ENCODE results near the gene TRA2B.
A peak's percentile ranks its signal among the peaks of the same experiment; 100 is the strongest.

Gene TRA2B

DNA sequence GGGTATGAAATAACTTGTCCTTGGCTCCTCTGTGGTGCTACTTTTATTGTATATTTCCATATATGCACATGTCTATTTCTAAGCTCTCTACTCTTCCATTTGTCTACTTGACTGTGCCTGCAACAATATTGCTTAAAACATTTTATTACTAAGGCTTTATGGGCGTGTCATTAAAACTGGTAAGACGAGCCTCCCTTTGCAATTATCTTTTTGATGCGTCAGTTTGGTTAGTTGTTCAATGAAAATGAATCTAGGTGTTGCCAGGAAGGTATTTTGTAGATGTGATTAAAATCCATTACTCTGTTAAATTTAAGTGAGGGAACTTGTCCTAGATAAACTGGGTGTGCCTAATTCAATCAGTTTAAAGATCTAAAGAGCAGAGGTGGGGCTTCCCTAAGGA is 12.9 kb upstream of the TRA2B start:
- no peak for DNase-seq (ENCODE audit: low read depth in 2 of 2)

DNA sequence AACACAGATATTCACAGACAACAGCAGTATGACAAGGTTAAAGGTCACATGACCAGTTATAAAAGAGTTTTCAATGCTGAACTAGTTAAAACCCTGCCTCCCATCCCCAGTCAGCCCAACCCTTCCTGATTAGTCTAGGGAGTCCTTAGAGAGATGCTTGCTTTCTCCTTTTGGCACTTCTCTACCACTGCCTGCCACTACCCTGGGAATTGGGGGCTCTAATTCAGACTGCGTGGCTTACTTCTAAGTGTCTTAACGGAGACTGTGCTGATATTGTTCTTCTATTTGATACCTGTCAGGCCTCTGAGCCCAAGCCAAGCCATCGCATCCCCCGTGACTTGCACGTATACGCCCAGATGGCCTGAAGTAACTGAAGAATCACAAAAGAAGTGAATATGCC is 11.7 kb upstream of the TRA2B start:
- no peak for DNase-seq (ENCODE audit: low read depth in 2 of 2)

DNA sequence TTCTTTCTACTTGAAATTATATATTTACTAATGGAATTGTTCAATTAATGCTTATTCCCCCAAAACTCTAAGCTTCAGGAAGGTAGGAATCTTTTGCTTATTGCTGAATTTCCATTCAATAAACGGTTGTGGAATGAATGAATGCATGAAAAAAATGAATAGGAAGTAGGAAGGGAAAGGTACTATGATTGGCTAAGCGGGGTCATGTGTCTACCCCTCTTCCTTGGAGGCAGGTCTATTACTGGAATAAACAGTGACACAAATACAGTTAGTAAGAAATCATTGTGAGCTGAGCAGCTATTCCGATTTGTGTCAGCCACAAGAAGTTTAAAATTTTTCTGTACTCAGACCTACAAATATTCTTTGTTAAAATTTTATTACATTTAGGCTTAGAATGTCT is 10.5 kb upstream of the TRA2B start:
- DNase-seq (ENCODE audit: low read depth in 2 of 2), result no peak

DNA sequence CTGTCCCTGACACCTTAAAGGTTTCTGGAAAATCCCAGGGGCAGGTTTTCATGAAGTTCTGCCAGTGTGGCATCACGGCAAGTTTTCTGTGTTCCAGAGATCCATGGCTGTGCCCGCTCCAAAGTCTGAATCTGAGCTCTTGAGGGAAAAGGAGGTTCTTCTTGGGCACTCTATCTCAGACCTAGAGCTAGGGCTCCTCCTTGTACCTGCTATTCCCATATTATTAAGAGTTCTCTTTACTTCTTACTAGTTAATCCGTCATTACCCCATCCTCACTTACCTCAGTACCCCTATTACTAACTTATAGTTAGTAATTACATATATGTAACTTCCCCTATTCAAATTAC is 5.9 kb upstream of the TRA2B start:
- DNase-seq (ENCODE audit: low read depth in 2 of 2), result no peak

DNA sequence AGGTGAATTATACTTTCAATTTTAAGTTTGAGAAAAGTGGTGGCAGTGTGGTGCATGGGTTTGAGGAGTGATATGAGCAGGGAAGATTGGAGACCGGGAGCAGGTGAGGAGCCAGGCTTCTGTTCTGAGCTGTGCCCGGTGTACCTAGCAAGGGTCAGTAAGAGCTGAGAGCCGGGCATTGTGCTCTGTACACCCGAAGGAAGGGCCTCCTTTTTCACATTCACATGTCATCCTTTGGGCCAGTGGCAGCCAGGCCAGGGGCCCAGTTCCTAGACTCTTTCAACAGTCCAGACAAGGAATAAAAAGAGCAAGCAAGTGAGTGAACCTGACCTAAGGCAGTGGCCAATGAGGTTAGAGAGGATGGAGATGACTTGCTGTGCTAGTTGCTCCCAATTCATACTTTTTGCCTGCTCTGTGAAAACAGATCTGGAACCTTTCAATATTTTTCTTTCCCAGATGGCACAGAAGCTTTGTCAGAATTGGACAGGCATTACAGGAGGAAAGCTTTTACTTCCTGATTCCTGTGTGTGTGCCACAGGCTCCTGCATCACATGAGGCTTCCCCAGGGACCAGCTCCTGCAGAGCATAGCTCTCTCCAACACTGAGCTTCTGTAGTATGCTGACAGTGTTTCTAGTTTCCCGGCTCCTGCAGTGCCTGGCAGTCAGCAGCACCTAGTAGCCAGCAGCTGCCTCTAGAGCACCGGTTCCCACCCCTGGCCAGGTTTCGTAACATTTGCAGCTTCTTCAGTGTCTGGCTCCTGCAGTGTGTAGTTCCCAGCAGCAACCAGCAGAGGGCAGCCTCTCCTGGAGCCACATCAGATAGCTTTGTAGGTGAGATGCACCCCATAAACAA is 5.3 kb upstream of the TRA2B start:
- DNase-seq (ENCODE audit: low read depth in 2 of 2), result peak; percentile 67 to 68

DNA sequence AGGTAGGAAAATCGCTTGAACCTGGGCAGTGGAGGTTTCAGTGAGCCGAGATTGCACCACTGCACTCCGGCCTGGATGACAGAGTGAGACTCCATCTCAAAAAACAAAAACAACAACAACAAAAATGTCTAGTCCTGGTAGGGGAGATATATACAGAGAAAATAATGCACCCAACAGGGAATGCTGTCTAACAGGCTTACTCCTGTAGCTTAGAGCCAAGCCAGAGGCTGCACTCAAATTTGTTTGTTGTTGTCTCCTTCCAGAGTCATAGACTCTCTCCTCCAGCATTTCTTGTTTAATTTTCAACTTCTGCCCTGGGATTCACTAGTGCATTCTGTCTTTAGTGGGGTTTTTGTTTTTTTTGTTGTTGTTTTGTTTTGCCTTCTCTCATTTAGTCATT is 4.6 kb upstream of the TRA2B start:
- no peak for DNase-seq (ENCODE audit: low read depth in 2 of 2)

DNA sequence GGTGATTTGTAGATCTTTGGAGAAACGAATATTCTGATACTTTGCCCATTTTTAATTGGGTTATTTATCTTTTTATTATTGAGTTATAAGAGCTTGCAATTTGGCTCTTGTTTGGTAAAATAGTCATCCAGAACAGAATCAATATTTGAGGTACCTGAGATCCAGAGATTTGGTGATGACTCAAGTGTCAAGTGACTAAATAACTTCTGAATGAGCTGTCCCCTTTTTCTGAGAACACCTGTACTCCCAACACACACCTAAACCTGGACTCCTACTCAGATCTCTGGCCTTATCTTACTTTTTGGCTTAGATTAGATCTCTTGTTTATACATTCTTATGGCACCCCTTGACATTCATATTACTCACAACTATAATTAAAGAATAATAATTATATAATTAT is 3.1 kb upstream of the TRA2B start:
- no peak for DNase-seq (ENCODE audit: low read depth in 2 of 2)

DNA sequence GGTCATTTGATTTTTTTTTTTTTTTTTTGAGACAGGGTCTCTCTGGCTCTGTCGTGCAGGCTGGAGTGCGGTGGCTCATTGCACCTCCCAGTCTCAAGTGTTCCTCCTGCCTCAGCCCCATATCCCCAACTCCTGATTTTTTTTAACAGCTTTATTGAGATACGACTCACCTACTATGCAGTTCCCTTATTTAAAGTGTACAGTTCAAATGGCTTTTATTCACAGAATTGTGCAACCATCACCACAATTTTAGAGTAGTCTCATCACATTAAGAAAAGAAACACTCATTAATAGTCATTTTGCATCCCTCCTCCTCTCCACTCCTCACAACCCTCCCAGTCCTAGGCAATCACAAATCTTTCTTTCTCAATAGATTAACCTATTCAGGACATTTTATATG is 1.9 kb upstream of the TRA2B start:
- DNase-seq (ENCODE audit: low read depth in 2 of 2), result no peak

DNA sequence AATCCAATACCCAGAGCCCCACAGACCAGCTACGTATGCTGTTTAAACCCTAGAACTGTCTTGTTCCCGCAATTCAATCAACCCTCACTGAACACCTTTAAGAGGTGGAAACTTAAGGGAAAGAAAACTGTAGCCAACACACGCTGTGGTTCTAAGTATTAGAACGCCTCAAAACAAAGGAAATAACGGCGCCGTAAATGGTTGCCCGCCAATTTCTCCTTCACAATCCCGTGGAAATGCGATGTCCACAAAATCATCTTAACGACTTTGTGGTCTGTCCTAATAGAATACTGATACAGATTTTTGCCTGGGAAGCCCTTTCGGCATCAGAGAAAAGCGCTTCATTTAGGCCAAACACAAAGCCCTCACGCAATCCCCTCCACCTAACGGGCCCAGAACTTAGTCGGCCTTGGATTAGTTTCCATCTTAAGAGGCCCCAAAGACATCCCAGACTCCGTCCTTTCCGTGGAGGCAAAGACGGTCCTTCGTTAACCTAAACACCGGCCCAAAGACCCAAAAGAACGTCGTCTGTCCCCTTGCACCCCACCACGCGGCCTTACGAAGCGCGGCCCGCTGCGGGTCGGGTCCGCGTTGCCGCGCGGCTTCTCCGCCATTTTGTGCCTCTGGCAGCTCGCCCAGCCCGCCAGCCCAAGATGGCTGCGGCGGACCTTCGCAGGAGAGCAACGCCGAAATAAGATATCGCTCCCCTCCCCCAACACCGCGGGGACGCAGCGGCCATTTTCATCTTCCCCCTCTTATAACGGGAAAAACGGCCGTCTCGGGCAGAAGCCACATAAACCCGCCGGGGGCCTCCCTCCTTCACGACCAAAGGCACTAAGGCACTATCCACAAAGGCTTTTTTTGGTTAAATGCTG is 763 bp downstream of the TRA2B start:
- DNase-seq (ENCODE audit: low read depth in 2 of 2), result peak; percentile 67 to 75

DNA sequence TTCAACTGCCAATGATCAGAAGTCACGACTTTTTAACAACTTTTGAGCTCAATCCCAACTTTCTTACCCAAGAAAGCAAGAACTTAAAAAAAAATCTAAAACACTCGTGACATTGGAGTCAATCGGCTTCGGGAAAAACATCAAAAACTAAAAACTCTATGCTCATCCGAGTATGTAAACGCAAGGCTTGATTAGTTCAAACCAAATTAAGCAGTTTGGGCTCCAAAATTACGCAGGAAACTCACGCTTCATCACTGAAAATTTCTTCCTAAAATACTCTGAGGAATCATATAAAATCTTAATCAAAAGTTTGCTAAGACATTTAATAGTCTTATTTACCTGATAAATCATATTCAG is 1.6 kb downstream of the TRA2B start:
- no peak for DNase-seq (ENCODE audit: low read depth in 2 of 2)

DNA sequence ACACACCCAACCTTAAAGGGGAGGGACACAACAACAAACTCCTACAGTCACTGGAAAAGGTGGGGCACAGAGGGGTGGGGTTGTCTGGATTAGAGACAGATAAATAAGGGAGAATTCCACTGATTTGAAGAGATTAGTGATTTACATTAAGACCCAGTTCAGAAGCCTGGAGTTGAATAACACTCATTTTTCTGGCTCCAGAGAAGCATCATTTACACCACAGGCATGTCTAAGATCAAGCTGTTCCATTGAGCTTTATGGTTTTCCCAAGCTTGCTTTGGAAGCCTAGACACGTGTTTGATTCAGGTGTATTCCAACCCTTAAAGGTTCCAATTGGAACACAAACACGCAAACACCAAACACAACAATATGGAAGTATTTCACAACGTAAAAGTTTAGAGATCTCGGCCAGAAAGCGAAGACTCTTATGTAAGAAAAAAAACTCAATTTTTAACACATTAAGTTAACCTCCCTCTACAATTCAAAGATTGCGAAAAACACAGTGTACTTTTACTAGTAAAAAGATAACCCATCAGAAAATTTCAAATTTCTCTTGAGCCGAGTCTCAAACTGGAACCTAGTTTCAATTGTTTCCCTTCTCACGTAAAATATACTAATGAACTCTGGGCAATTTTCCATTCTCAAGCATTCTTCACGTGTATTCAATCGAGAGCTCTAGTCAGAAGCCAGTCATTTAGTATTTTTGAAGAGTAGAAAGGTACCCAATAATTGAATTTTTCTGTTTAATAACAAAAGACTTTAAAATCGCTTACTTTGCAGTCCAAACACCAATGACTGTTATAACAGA is 2.1 kb downstream of the TRA2B start:
- no peak for DNase-seq (ENCODE audit: low read depth in 2 of 2)

DNA sequence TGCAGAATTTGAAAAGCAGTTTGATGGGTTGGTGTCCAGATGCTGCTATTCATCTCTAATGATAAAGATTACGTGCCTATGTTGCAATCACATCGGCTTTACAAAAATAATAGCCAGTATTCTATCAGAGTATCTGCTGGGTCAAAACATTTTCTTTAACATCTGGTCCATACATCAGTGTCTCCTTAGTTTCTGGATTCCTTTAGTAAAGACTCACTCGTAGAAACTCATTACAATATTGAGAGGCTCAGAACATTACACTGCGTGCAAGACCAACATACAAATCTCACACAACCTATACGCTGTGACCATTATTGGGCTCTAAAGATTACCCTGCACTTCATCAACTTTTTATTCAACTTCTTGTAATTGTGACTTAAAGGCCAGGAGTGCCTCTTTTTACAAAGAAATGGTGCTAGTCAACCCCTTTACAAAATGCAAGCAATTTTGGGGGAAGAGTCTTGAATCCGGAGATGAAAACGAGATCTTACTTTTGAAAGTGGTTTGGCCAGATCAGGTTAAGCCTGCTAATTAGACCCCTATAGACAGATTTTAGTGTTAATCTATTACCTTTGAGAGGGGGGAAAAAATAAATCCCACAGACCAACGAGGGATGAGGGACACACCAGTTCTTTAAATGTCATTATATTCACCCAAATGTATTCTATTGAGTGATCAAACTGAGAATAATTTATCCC is 2.9 kb downstream of the TRA2B start:
- no peak for DNase-seq (ENCODE audit: low read depth in 2 of 2)

DNA sequence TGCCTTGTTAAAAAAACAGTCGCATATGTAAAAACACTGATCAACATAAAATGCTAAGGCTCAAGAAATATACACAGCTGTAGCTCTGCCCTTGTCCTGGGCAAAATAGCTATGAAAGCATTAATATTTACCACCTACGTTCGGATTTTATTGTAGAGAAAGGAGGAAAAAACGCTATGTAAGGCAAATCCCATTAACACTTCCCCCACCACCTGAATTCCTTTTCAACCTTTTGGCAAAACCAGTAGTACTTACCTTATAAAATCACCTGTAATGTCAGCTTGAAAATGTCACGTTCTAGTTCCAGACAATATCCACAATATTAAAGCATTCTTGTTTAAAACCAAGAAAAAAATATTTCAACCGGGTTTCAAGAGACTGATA is 3.6 kb downstream of the TRA2B start:
- no peak for DNase-seq (ENCODE audit: low read depth in 2 of 2)

DNA sequence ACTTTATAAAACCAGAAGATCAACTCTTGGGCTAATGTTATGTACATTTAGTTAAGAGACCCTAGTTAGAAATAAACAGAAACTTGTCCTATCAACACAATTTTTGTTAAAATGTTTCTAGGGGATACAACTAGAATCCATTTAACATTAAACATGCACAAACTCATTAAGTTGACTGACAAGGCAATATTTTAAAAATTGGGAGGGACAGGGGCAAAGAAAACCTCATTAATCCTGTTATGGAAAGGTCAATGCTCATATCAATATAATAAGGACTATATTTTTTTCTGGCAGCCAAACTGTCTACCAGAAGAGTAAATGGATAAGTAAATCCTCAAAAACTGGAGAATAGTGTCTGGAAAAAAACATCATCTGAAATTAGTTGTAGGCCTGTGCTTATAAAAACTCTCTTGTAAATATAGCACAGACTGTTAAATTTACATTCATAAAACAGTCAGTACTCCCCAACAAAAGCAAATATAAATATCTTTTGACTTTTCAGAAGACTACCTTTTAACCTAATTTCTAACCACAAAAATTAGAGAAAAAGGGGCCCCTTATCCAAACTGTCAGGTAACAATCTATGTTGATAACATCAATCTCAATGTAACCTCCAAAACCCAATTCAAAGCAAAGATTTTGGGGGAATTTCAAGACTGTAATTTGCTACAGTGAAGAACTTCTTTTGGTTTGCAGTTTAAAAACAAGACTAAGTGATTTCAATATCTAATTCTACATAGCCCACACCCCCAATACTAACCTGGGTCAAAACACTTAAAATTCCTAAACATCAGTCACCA is 4.2 kb downstream of the TRA2B start:
- no peak for DNase-seq (ENCODE audit: low read depth in 2 of 2)

DNA sequence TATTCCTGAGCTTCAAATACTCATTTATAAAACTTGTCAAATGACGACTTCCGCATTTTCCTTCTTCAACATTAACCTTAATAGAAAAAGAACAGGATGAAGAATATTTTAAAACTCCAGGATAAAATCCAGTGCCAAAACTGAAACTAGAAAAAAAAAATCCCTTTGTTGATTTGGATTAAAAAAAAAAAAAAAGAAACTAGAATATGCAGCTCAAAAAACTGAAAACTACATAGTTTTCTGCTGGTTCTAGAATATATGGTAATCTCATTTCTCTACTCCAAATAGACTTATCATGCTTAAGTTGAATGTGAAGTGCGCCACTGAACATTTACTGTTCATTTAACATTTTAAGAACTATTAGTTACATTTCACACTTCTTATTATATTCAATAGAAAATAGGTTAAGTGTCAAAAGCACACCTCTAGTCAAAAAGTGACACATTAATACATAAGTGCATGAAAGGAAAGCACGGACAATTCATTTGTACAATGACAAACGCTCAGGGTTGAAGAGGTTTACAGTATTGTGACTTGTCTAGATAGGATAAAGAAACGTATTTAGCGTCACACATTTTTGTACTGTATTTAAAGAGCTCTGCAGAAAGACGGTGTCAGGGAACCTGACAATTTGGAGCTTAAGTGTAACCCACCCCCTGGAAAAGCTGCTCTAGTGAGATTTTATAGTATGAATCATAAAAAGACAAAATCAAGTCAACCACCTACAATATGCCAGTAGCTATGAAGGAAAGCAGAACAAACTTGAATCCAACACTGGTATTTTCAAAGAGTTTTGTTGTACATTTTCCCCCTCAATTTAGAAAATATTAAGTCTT is 5.8 kb downstream of the TRA2B start:
- no peak for DNase-seq (ENCODE audit: low read depth in 2 of 2)

DNA sequence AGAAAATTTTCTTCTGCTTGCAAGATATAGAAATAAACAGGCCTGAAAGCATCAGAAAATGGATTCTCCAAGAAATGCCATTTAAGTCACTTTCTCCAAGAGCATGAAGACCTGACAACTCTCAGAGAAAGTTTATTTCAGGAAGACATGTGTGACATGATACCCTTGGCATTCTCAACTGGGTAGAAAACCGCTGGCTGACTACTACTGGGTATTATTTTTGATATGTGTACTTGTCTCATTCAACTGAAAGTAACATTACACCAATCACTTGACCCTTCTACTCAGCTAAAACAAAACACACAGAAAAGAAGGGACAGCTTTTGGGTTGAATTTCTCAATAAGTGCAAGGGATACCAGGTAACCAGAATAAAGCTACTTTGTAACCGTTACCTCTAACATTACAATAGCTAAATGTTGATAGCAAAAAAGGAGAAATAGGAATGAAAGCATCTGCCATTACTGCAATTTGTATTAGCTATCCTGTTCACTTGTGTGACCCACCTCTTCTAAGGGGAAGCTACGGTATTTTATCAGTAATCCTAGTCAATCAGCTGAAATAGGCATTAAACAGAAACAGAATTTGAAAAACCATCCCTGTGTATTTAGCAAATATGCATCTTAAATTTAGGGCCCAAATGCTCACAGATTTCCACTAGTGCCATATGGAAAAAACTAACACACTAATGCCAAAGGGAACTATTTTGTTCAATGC is 7.3 kb downstream of the TRA2B start:
- no peak for DNase-seq (ENCODE audit: low read depth in 2 of 2)

DNA sequence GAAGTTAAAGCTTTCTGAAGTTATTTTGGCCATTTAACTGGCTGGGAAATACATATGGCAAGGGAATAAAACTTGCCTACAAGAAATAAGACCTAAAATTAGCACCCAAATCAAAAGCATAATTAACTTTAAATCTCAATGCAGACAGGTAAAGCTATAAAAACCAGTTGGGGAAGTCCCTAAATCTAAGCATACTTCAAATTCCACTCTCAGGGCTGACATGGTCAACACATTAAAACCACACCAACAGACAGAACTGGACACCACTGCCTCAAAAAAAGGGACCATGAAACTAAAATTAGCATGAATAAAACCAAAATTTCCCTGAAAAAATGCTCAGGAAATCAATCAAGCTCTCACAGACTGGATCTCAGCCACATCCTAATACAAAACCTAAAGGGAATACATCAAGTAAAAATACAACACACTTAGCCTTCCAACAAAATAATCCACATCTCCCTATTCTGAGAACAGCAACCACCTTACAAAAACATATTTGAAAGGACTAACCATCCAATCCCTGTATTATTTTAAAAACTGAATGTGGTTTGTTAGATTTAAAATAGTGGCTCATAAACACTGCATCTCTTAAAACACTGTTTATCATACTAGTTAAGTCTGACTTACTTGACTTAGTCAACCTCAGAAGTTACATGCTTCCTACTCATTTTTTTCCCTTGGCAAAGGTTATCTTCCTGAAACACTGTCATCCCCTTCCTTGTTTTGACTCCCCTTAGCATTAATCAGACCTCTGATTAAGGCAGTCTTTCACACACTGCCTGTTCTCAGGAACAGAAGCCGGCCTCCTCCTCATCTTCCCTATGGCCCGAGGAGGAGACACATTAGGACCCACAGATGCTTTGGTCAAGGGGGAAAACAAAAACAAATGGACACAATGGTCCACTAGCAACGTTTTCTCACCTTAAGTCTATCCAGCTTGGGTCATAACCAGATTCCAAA is 8.3 kb downstream of the TRA2B start:
- DNase-seq (ENCODE audit: low read depth in 2 of 2), result no peak

DNA sequence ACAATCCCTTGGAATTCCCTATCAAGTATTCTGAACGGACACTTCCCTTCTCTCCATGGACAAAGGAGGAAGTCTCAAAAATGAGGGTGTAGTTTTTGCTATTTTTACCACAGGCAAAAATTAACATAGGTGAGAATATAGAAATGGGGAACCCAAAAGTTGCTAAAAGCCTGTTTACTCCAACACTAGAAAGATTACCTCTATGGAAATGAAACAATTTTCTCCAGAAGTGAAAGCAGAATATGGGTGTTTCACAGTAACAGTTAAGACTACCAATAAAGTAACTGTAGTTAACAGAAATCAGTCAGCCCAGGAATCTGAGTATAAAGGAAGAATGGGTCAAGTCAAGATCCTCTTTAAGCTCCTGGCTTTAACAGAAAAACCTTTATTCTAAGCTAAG is 9.3 kb downstream of the TRA2B start:
- DNase-seq (ENCODE audit: low read depth in 2 of 2), result no peak

Data from activated CD8-positive, alpha-beta memory T cell treated with anti-CD3 and anti-CD28 coated beads for 4 hours (primary cell).